H1 (cell line): ENCODE measurements around the gene STX16. TPM values are rescaled to one million over a fixed set of nuclear protein-coding genes. Genes with fewer than 3 reads are reported as not detected.
A peak's percentile ranks its signal among the peaks of the same experiment; 100 is the strongest.

Experiments used
- CTCF ChIA-PET: fragments of 300-600 bp; sonication (Branson Sonifier 250); formaldehyde crosslinking; loops from one replicate; lab custom pipeline; 2021; ENCODE audit not compliant: partially characterized antibody; lab: Charles Lee
- POLR2A ChIA-PET: fragments of 300-600 bp; sonication (Branson Sonifier 250); formaldehyde crosslinking; loops from one replicate; lab custom pipeline; 2021; ENCODE audit warnings: inconsistent platforms; ENCODE audit not compliant: partially characterized antibody; lab: Charles Lee
- DNase-seq, 2 experiments: peaks; one replicate each; pipeline versions ENCODE4 v3.0.0 to v3.0.0-alpha.2; 2010 to 2022; ENCODE audit warnings: low spot score in 2 of 2, low read depth in 1 of 2, mixed read lengths in 1 of 2
- FAIRE-seq: peaks from 2 replicates; lab custom pipeline; 2011; peaks lifted over from hg19 to GRCh38; lab: Jason Lieb, UNC
- H2AFZ ChIP-seq: 2 replicates; pipeline ENCODE4 v1.8.1; 2012; ENCODE audit warnings: low read length, inconsistent platforms
- H2AK5ac ChIP-seq: 2 replicates; pipeline ENCODE4 v1.6.1; 2013; ENCODE audit warnings: low read depth, low read length
- H2BK120ac ChIP-seq: replicated peaks from 2 replicates; pipeline ENCODE3; 2013; ENCODE audit warnings: low read depth, low read length, inconsistent platforms
- H2BK12ac ChIP-seq: 2 replicates; pipeline ENCODE4 v1.6.1; 2013; ENCODE audit warnings: low read depth, low read length
- H2BK15ac ChIP-seq: 2 replicates; pipeline ENCODE4 v1.6.1; 2013; ENCODE audit warnings: low read length
- H2BK20ac ChIP-seq: 2 replicates; pipeline ENCODE4 v1.6.1; 2013; ENCODE audit warnings: low read length
- H2BK5ac ChIP-seq: 2 replicates; pipeline ENCODE4 v1.6.1; 2013; ENCODE audit warnings: low read depth, low read length
- H3K14ac ChIP-seq: 2 replicates; pipeline ENCODE4 v1.6.1; 2013; ENCODE audit warnings: inconsistent platforms; ENCODE audit not compliant: insufficient read length
- H3K18ac ChIP-seq: 2 replicates; pipeline ENCODE4 v1.6.1; 2013; ENCODE audit warnings: low read length; ENCODE audit errors: extremely low read depth
- H3K23ac ChIP-seq: 2 replicates; pipeline ENCODE4 v1.6.1; 2013; ENCODE audit warnings: inconsistent platforms; ENCODE audit not compliant: insufficient read length
- H3K23me2 ChIP-seq: 2 replicates; pipeline ENCODE4 v1.6.1; 2013; ENCODE audit warnings: low read depth, low read length
- H3K27ac ChIP-seq: 2 replicates; pipeline ENCODE4 v1.6.1; 2011; ENCODE audit warnings: low read depth, low read length, inconsistent platforms
- H3K27me3 ChIP-seq, 4 experiments: replicated peaks in 1 of 4; 1 replicate in 1 of 4; 2 replicates in 3 of 4; pipeline versions ENCODE4 v1.6.1 to v1.8.1; 2011 to 2013; ENCODE audit warnings: low read length in 3 of 4, mild to moderate bottlenecking in 3 of 4, inconsistent platforms in 2 of 4, mixed read lengths in 2 of 4, moderate library complexity in 1 of 4; ENCODE audit not compliant: control insufficient read depth in 3 of 4, insufficient read depth in 3 of 4; ENCODE audit errors: extremely low read depth in 1 of 4
- H3K36me3 ChIP-seq, 4 experiments: 2 replicates each; pipeline versions ENCODE4 v1.6.1 to v1.8.1; 2011 to 2013; ENCODE audit warnings: mild to moderate bottlenecking in 4 of 4, low read length in 3 of 4, moderate library complexity in 2 of 4, control low read depth in 1 of 4, inconsistent platforms in 1 of 4; ENCODE audit not compliant: insufficient read depth in 4 of 4, control insufficient read depth in 2 of 4
- H3K4ac ChIP-seq: replicated peaks from 2 replicates; pipeline ENCODE3; 2013; ENCODE audit warnings: low read length, low read depth, mixed read lengths, inconsistent platforms; ENCODE audit not compliant: insufficient read length
- H3K4me1 ChIP-seq, 4 experiments: replicated peaks in 1 of 4; 1 replicate in 1 of 4; 2 replicates in 3 of 4; pipeline versions ENCODE4 v1.6.1 to v1.8.1; 2011 to 2013; ENCODE audit warnings: low read length in 3 of 4, inconsistent platforms in 2 of 4, mixed read lengths in 1 of 4; ENCODE audit not compliant: insufficient read depth in 4 of 4, control insufficient read depth in 3 of 4
- H3K4me2 ChIP-seq, 2 experiments: 2 replicates each; pipeline versions ENCODE4 v1.6.1 to v1.8.1; 2011 to 2013; ENCODE audit warnings: low read depth in 2 of 2, low read length in 2 of 2, control low read depth in 1 of 2, inconsistent platforms in 1 of 2, mild to moderate bottlenecking in 1 of 2; ENCODE audit not compliant: insufficient read depth in 1 of 2
- H3K4me3 ChIP-seq, 4 experiments: fragments of 200-600, 300-600 bp in 1 of 4; sonication (generic), shearing (Covaris generic), sonication (Bioruptor Twin) in 1 of 4; 2 replicates each; pipeline versions ENCODE4 v1.5.1 to v1.8.1; 2011 to 2016; ENCODE audit warnings: low read length in 4 of 4, low read depth in 3 of 4, control low read depth in 2 of 4, inconsistent platforms in 2 of 4, mild to moderate bottlenecking in 2 of 4, mixed read lengths in 1 of 4, moderate library complexity in 1 of 4; ENCODE audit not compliant: insufficient read depth in 2 of 4; ENCODE audit errors: extremely low read depth in 1 of 4
- H3K56ac ChIP-seq: replicated peaks from 2 replicates; pipeline ENCODE3; 2013; ENCODE audit warnings: low read depth, mild to moderate bottlenecking, mixed read lengths, low read length, inconsistent platforms; ENCODE audit not compliant: insufficient read length
- H3K79me1 ChIP-seq: 2 replicates; pipeline ENCODE4 v1.6.1; 2013; ENCODE audit warnings: low read depth, low read length, control low read depth
- H3K79me2 ChIP-seq, 2 experiments: 2 replicates each; pipeline versions ENCODE4 v1.6.1 to v1.8.1; 2012 to 2013; ENCODE audit warnings: low read length in 2 of 2, mild to moderate bottlenecking in 2 of 2, inconsistent platforms in 1 of 2; ENCODE audit not compliant: insufficient read depth in 2 of 2, control insufficient read depth in 1 of 2
- H3K9ac ChIP-seq, 4 experiments: replicated peaks in 1 of 4; 1 replicate in 1 of 4; 2 replicates in 3 of 4; pipeline versions ENCODE4 v1.6.1 to v1.8.1; 2011 to 2013; ENCODE audit warnings: low read depth in 3 of 4, low read length in 3 of 4, control low read depth in 2 of 4, mild to moderate bottlenecking in 2 of 4, moderate library complexity in 2 of 4, inconsistent platforms in 1 of 4; ENCODE audit errors: extremely low read depth in 1 of 4
- H3K9me3 ChIP-seq, 2 experiments: 2 replicates each; pipeline versions ENCODE4 v1.6.1 to v1.8.1; 2012 to 2013; ENCODE audit warnings: mild to moderate bottlenecking in 2 of 2, moderate library complexity in 2 of 2, control low read depth in 1 of 2, inconsistent platforms in 1 of 2, low read depth in 1 of 2, low read length in 1 of 2, mixed read lengths in 1 of 2; ENCODE audit not compliant: insufficient read depth in 2 of 2
- H4K20me1 ChIP-seq, 2 experiments: replicated peaks in 1 of 2; 2 replicates each; pipeline versions ENCODE3 to v1.8.1; 2011 to 2013; ENCODE audit warnings: inconsistent platforms in 2 of 2, low read length in 2 of 2, mild to moderate bottlenecking in 1 of 2; ENCODE audit not compliant: insufficient read depth in 2 of 2, control insufficient read depth in 1 of 2
- H4K5ac ChIP-seq: 2 replicates; pipeline ENCODE4 v1.6.1; 2013; ENCODE audit warnings: low read length, low read depth, mixed read lengths, inconsistent platforms; ENCODE audit not compliant: insufficient read length
- H4K8ac ChIP-seq: 2 replicates; pipeline ENCODE4 v1.8.0; 2013; ENCODE audit warnings: mild to moderate bottlenecking, moderate library complexity, low read length, inconsistent platforms; ENCODE audit not compliant: insufficient read depth; ENCODE audit errors: extremely low read depth
- H4K91ac ChIP-seq: replicated peaks from 2 replicates; pipeline ENCODE3; 2013; ENCODE audit warnings: low read length, mixed read lengths, inconsistent platforms; ENCODE audit not compliant: insufficient read length
- ATF3 ChIP-seq: IDR thresholded peaks from 2 replicates; pipeline ENCODE4 v1.6.1; 2011; ENCODE audit warnings: low read depth, mild to moderate bottlenecking, low read length; ENCODE audit not compliant: insufficient read depth
- TEAD4 ChIP-seq: IDR thresholded peaks from 2 replicates; pipeline ENCODE4 v1.6.1; 2012; ENCODE audit warnings: low read depth, low read length, inconsistent platforms, mixed read lengths
- ZNF274 ChIP-seq: IDR thresholded peaks from 2 replicates; pipeline ENCODE4 v1.7.0; 2012; ENCODE audit warnings: low read length, borderline replicate concordance; ENCODE audit errors: extremely low read depth
- WGBS, 2 experiments: shearing (Covaris generic) in 1 of 2; methylation state at CpG; one replicate each; pipeline versions ENCODE4 v1.1.6 to v1.1.7; 2013 to 2015; ENCODE audit warnings: low lambda C conversion rate in 2 of 2, mixed read lengths in 2 of 2, inconsistent platforms in 1 of 2, low coverage in 1 of 2, missing lambda C conversion rate in 1 of 2; ENCODE audit not compliant: insufficient replicate concordance in 2 of 2, insufficient coverage in 1 of 2, insufficient read length in 1 of 2; ENCODE audit errors: extremely low coverage in 1 of 2, missing lambda C conversion rate in 1 of 2; 5-methylcytosine and 5-hydroxymethylcytosine counted together
- polyA plus RNA-seq, 7 experiments: library from polyadenylated mRNA; depleted of rRNA in 3 of 7; stranded (reverse) in 5 of 7; unstranded in 2 of 7; fragments of >200 nt in 5 of 7; fragments of 200-250 nt in 2 of 7; gene quantifications; 1 replicate in 5 of 7; 2 replicates in 1 of 7; 4 replicates in 1 of 7; pipeline versions ENCODE4 v1.2.1 to v1.2.3, GENCODE V29; 2011 to 2013; ENCODE audit warnings: missing spikeins in 2 of 7, mixed read lengths in 2 of 7
- total RNA-seq: library from RNA; stranded (reverse); fragmentation: NEBNext Ultra II Directional; extraction: Animal tissue kit (Norgen Biotek cat#: 25700); gene quantifications from 2 replicates; pipeline ENCODE4 v1.2.1, GENCODE V29; 2021

The STX16 gene
- total and polyA plus RNA-seq, 2 of the 8 experiments (the other 6 are each of a cell fraction or from before 2014, with no cell fraction given), result 45.2 to 61.6 TPM

- no peak for TF ChIP-seq ZNF274
- no peak for TF ChIP-seq TEAD4
- TF ChIP-seq ATF3, result no peak
- Histone ChIP-seq H4K20me1 (no peaks in the 10 kb centered on the region), H4K8ac (no peak overlapping the region), H3K56ac (no peak overlapping the region), H3K23ac (no peak overlapping the region), H4K91ac (peak overlapping the region; percentile 22), H3K4ac (no peak overlapping the region), H3K27ac (no peak overlapping the region), H2BK20ac (no peak overlapping the region), H2AK5ac (no peak overlapping the region; the same call in 1 of the 2 replicates), H2BK15ac (0 out of 2 replicates have a peak overlapping the region, but pooled peaks have one; percentile 31), H2BK12ac (0 out of 2 replicates have a peak overlapping the region, but pooled peaks have one; percentile 39), H3K23me2 (no peaks in the 10 kb centered on the region), H3K4me2 (no peak overlapping the region), H3K4me3 (no peak overlapping the region), H3K9me3 (no peaks in the 10 kb centered on the region; a peak in 1 of 4 replicates), H3K14ac (no peak overlapping the region), H3K4me1 (peaks cover 0 to 9% (median 5%) of the 10 kb centered on the region in 4 experiments; a peak in 5 of 7 replicates), H2AFZ (no peak overlapping the region), H3K79me2 (no peaks in the 10 kb centered on the region), H3K79me1 (no peaks in the 10 kb centered on the region), H3K36me3 (no peaks in the 10 kb centered on the region; a peak in 1 of 8 replicates), H3K27me3 (peaks cover 0 to 13% (median 7%) of the 10 kb centered on the region in 4 experiments; a peak in 4 of 7 replicates), H4K5ac (no peak overlapping the region), H2BK5ac (0 out of 2 replicates have a peak overlapping the region, but pooled peaks have one; percentile 44), H3K9ac (no peak overlapping the region), H2BK120ac (no peak overlapping the region), H3K18ac (no peak overlapping the region)
- POLR2A ChIA-PET, result interaction anchor here (0.6 to 1.5 kb wide), 2 partner anchors 79 to 163 kb away, joined by 3 read pairs; no protein-coding TSS in a partner anchor
- no peak for DNase-seq
- FAIRE-seq, result no peak
- CTCF ChIA-PET, result interaction anchor here (0.8 to 3.3 kb wide), 6 partner anchors 11 to 134 kb away, joined by 3 to 13 read pairs (median 4); no protein-coding TSS in a partner anchor
- WGBS, 2 experiments, result 93% methylated on average over 22 of the region's 22 CpGs; no CpG with 5 or more reads in 1 of the 2 experiments
These were observed 35.9 kb upstream of the STX16 start for GRCh38 chr20:58614984-58615760.
